Measurements from ENCODE around the gene SMARCA1. TPM values are rescaled to one million over a fixed set of nuclear protein-coding genes. Genes with fewer than 3 reads are reported as not detected.

Gene SMARCA1
- total and polyA plus RNA-seq, 2 of the 4 experiments (the other 2 are of a cell fraction): 31.0 to 32.8 TPM

- ATAC-seq (ENCODE audit: low read depth) (peak; percentile 97), DNase-seq (peak; percentile 59)
- Histone ChIP-seq H3K4ac (ENCODE audit: low read depth, low read length) (peak within 1 kb of the TSS; percentile 74), H4K91ac (ENCODE audit: insufficient read depth, low read depth, low read length) (peak within 1 kb of the TSS; percentile 15; the same call in 1 of the 2 replicates), H3K56ac (ENCODE audit: extremely low read depth, insufficient read depth, low read length) (0 out of 2 replicates have a peak within 1 kb of the TSS, but pooled peaks have one; percentile 3), H3K9ac (ENCODE audit: low read depth, low read length) (peak within 1 kb of the TSS; percentile 87), H3K27ac (ENCODE audit: insufficient read depth, low read length) (peak within 1 kb of the TSS; percentile 81), H3K4me3 (ENCODE audit: insufficient read depth, low read depth, low read length) (peak within 1 kb of the TSS; percentile 92), H3K18ac (ENCODE audit: low read depth, low read length) (peak within 1 kb of the TSS; percentile 35; the same call in 1 of the 2 replicates), H3K9me3 (ENCODE audit: control insufficient read depth, insufficient read depth, low read length) (no peaks in the 10 kb centered on the region), H4K5ac (ENCODE audit: low read depth, low read length) (0 out of 2 replicates have a peak within 1 kb of the TSS, but pooled peaks have one; percentile 40), H3K36me3 (ENCODE audit: control insufficient read depth, insufficient read depth, low read length) (no peaks in the 10 kb centered on the region; the same call in 1 of the 2 replicates), H2BK20ac (ENCODE audit: low read depth, low read length) (no peak within 1 kb of the TSS), H3K14ac (replicated peaks; ENCODE audit: low read depth, low read length) (peak within 1 kb of the TSS; percentile 79), H3K4me2 (ENCODE audit: low read depth, low read length) (peak within 1 kb of the TSS; percentile 76), H2AFZ (replicated peaks; ENCODE audit: low read length, poor library complexity) (peak within 1 kb of the TSS; percentile 94), H3K4me1 (ENCODE audit: control insufficient read depth, insufficient read depth, low read length) (no peaks in the 10 kb centered on the region), H2AK9ac (replicated peaks; ENCODE audit: low read depth, low read length, poor library complexity) (peak within 1 kb of the TSS; percentile 51), H3K9me1 (ENCODE audit: insufficient read depth, low read length) (no peaks in the 10 kb centered on the region), H2BK120ac (ENCODE audit: low read depth, low read length) (no peak within 1 kb of the TSS), H3K27me3 (ENCODE audit: control insufficient read depth, insufficient read depth, low read length) (no peaks in the 10 kb centered on the region; the same call in 1 of the 2 replicates), H4K20me1 (ENCODE audit: insufficient read depth, low read length) (no peaks in the 10 kb centered on the region), H2AK5ac (ENCODE audit: low read depth, low read length) (peak within 1 kb of the TSS; percentile 43; the same call in 1 of the 2 replicates), H3K23ac (ENCODE audit: low read depth, low read length) (peak within 1 kb of the TSS; percentile 58; the same call in 1 of the 2 replicates), H3K79me1 (ENCODE audit: low read depth in 1 of 2, low read length in 2 of 2) (peaks cover 5 to 16% of the 10 kb centered on the region in 2 experiments), H2BK15ac (ENCODE audit: low read depth, low read length) (no peak within 1 kb of the TSS), H4K8ac (ENCODE audit: low read depth in 2 of 2, low read length in 2 of 2) (peak within 1 kb of the TSS in 1 of 2 experiments; percentile 76; a peak in 1 of 4 replicates), H2BK5ac (ENCODE audit: low read depth, low read length, poor library complexity, severe bottlenecking) (no peak within 1 kb of the TSS)
- dilution Hi-C loops (cut with HindIII; ENCODE audit: low sequenced_read_pairs, unreplicated experiment) (no loop called here), in situ Hi-C loops (cut with MboI; ENCODE audit: low sequenced_read_pairs) (no loop called here), intact Hi-C loops (cut with micrococcal nuclease) (no loop called here)
- no TSS peak for BruUV-seq (replicated peaks)
- WGBS, 2 experiments (ENCODE audit: extremely low coverage in 2 of 2, insufficient read length in 1 of 2): 0% methylated on average over 2 of the region's 60 CpGs; no CpG with 5 or more reads in 1 of the 2 experiments
- CTCF ChIA-PET: no interaction called here
- POLR2A ChIA-PET (ENCODE audit: unreplicated experiment): interaction anchor here (1.0 kb wide), 1 partner anchor 21 kb away, joined by 3 read pairs; no protein-coding TSS in a partner anchor
- TF ChIP-seq USF2 (IDR thresholded peaks at IDR 0.05; ENCODE audit: low read depth, low read length) (no peak), RCOR1 (IDR thresholded peaks at IDR 0.05; ENCODE audit: insufficient replicate concordance, low read length) (no peak), RAD21 (IDR thresholded peaks at IDR 0.05; ENCODE audit: low read length) (0 out of 2 replicates have a peak, but pooled peaks have one; percentile 20), MAFK (IDR thresholded peaks at IDR 0.05; ENCODE audit: low read depth, low read length) (no peak), CHD1 (IDR thresholded peaks at IDR 0.05; ENCODE audit: low read depth, low read length) (no peak), BHLHE40 (IDR thresholded peaks at IDR 0.05; ENCODE audit: low read depth, low read length) (no peak), MXI1 (IDR thresholded peaks at IDR 0.05; ENCODE audit: borderline replicate concordance, low read depth, low read length) (no peak), RFX5 (IDR thresholded peaks at IDR 0.05; ENCODE audit: low read depth, low read length) (no peak), POLR2A (IDR thresholded peaks at IDR 0.05; ENCODE audit: low read depth, low read length) (no peak), ELK1 (IDR thresholded peaks at IDR 0.05; ENCODE audit: borderline replicate concordance, low read depth, low read length) (no peak), NFE2L2 (IDR thresholded peaks at IDR 0.05; ENCODE audit: low read depth, low read length) (no peak), MAZ (IDR thresholded peaks at IDR 0.05; ENCODE audit: borderline replicate concordance, low read depth, low read length) (peak; percentile 83; the same call in 1 of the 2 replicates), CEBPB (IDR thresholded peaks at IDR 0.05; ENCODE audit: low read depth, low read length) (no peak), CTCF (conservative IDR thresholded peaks at IDR 0.05; ENCODE audit: low read depth, low read length) (peak; percentile 62)
Measured at GRCh38 chrX:129540068-129540653, 16.9 kb upstream of the SMARCA1 start, which contains the start of gene OCRL. OCRL (plus strand) TSS chrX:129540259; CDS start chrX:129540440, 181 bp downstream.

All from IMR-90 (cell line).